Measurements from ENCODE around the gene IFT27.
A peak's percentile ranks its signal among the peaks of the same experiment; 100 is the strongest.

Gene IFT27

DNA sequence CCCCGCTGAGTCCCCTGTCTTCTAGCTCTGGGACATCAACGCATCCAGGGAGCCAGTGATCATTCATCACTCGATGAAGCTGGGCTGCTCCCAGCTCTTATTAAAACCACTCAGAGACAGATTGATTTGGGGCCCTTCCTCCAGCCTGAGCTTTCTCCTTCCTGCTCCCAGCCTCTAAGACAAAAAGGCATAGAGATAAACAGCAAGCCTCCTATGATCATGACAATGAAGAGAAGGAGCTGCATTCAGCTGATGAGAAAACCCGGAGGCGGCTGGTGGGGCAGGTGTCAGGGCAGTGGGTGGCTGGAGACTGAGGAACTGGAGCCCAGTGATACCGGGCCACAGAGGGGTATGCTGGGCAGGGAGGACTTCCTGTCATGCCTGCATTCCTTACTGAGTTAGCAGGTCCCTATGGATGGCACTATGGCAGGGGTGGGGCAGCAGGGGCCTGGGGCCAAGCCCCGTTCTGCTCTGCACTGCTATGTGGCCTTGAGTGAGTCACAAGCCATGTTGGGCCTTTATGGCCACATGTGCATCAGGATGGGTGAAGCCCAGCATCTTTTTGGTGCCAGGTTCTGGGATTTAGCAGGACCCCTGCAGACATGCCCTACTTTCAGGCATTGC lies 20.7 kb upstream of the IFT27 start:
- no peak for DNase-seq (ENCODE audit: low read depth)

DNA sequence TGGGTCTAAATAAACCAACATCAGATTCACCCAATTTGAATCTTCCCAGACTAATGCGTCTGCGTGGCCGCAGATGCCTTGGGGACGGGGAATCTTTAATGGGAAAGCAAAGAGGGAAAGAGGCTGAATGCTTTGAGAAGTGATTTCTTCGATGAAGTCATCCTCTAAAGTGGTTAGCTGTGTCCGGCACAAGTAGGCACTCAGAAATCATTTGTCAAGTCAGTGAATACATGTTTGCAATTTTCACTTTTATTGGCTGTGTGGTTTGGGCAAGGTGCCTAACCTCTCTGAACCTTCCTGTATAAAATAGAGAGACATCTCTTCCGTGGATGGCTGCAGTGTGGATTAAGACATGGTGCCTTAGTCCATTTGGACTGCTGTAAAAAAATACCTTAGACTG lies 19.7 kb upstream of the IFT27 start:
- no peak for DNase-seq (ENCODE audit: low read depth)

GRCh38 chr22:36790648-36791047 lies 14.7 kb upstream of the IFT27 start:
- no peak for DNase-seq (ENCODE audit: low read depth)

- DNase-seq (ENCODE audit: low read depth): no peak
Measured at GRCh38 chr22:36787204-36787988, 11.5 kb upstream of the IFT27 start.

DNA sequence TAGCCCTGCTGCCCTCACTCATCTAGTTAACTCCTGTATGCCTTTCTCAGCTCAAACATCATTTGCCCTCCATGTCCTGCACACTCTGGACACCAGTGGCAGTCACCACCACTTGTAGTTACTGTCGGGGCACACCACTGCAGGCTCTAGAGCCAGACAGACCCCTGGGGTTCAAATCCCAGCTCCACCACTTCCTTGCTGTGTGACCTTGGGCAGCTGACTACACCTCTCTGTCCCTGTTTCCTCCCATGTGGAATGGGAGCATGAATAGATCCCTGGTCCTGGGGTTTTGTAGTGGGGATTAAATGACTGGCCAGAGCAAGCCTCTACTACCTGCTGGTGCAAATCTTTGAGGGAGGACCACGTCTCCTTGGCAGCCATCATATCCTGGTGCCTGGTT lies 7.8 kb upstream of the IFT27 start:
- DNase-seq (ENCODE audit: low read depth): no peak

- peak; percentile 57 for DNase-seq (ENCODE audit: low read depth)
Measured at GRCh38 chr22:36781656-36782627, 6.0 kb upstream of the IFT27 start.

GRCh38 chr22:36778020-36778419 lies 2.1 kb upstream of the IFT27 start:
- no peak for DNase-seq (ENCODE audit: low read depth)

DNA sequence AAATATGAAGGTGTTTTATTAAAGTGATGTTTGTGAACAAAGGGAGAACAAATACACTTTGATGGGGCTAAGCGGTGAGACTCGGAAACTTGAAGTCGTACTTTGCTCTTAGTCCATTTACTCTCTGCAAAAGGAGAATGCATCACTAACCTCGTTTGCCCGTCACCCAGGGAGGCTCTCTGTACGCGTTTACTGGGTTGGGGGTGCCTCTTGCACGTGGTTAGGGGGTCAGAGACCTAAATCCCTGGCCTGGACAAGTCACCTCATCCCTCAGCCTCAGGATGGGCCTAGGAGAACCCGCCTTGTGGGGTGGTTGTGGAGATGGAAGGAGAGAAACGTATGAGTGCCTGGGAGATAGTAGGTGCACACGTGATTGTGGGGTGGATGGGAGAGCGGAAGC lies 803 bp upstream of the IFT27 start:
- DNase-seq (ENCODE audit: low read depth): no peak

DNA sequence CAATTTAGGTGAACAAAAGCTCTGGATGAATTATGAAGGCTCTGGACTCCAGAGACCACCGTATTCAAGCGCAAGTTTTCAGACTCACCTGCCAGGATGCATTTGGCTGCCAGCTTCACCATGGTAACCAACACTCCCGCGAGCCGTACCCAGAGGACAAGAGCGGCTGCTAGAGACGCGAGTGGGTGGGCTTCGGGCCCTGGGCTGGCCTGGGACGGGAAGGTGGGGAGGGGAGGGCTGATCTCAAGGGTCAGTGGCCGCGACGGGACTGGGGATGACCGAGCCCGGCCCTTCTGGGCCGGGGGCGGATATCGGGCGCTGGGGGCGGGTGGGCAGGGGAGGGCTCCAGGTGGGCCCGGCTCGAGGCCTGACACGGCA lies 344 bp downstream of the IFT27 start:
- peak; percentile 13 for DNase-seq (ENCODE audit: low read depth)

DNA sequence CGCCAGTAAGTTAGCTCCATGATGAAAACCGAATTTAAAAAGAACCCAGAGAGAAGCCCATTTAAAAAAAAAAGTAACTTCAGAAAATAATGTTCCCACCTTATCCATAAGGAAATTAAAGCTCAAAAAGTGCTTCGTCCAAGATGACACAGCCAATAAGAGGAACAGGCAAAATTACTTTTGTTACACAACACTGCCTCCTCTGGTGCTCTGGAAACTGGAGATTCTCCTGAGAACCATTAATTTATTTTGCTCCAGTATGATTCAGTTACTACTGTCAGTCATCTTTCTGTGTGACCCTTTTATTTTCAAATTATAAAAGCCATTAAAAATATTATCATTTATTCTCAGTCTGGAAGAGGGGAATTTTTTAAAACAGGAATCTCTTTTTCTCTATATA lies 2.0 kb downstream of the IFT27 start:
- DNase-seq (ENCODE audit: low read depth): no peak

DNA sequence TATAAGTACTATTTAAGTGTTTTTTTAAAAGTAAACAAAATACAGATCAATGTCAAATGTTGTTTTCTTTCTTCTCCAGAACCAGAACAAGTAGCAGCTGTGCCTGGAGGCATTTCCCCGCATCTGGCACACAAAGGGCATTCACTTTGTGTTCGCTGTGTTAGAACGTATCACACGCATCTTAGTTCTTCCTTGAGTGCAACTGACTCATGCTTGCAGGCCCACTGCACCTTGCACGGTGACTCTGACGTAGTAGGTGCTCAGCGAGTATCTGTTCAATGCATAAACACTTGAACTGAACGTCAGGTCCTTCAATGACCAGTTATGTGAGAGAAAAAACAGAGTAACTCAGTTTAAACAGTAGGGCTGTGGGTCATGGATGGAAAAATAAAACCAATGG lies 3.5 kb downstream of the IFT27 start:
- no peak for DNase-seq (ENCODE audit: low read depth)

GRCh38 chr22:36771356-36772063 lies 4.4 kb downstream of the IFT27 start:
- DNase-seq (ENCODE audit: low read depth): no peak

GRCh38 chr22:36770513-36771231 lies 5.2 kb downstream of the IFT27 start:
- no peak for DNase-seq (ENCODE audit: low read depth)

DNA sequence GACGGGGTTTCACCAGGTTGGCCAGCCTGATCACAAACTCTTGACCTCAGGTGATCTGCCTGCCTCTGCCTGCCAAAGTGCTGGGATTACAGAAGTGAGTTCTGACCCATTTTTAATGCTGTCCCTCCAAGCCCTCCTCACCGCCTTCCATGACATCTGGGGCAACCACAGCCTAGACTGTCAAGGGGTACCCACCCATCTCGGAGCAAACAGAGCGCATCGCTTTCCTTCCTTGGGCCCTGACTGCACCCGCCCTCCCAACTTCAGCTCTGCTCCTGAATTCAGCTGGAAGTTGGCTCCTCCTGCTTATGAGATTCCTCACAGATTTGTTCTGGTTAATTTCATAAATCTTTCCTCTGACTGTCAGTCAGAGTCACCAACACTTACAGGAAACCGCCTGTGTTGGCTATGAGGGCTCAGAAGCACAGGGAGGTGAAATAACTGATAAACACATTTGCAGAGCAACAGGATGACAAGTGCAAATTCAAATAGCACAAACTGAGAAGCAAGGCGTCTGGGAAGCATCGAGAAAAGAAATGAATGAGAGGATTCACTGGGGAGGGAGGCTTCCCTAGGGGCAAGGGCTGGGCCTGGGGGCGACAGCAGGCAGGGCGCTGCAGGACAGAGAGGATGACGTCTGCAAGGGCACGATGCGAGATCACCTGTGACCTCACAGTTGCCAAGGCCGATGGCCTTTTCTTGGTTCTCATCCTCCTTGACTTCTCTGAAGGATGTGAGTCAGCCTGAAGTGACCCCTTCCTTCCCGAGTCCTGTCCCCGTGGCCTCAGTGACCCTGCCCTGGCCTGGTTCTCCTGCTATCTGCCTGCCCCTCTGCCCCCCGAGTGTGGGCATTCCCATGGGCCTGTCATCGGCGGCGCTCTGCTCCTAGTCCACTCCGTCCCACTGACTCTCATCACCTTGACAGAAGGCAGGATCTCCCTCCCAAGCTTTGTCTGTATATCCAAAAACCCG lies 6.1 kb downstream of the IFT27 start:
- DNase-seq (ENCODE audit: low read depth): no peak

DNA sequence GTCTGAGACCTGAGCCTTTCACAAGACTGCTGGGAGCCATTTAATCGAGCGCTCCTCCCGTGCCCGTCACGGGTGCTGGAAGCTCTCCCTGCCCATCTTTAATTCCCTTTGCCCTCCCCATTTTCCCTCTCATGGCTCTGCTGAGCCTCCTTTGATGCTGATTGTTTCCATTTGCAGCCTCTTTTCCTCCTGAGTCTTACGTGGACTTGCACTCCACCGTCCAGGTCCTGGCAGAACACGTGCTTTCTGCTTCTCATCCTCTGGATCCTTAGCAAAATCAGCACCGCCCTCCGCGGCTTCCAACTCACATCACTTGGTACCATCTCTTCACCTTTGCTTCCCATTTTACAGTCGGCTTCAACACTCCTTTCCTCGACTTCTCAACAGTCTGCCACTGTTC lies 7.3 kb downstream of the IFT27 start:
- no peak for DNase-seq (ENCODE audit: low read depth)

DNA sequence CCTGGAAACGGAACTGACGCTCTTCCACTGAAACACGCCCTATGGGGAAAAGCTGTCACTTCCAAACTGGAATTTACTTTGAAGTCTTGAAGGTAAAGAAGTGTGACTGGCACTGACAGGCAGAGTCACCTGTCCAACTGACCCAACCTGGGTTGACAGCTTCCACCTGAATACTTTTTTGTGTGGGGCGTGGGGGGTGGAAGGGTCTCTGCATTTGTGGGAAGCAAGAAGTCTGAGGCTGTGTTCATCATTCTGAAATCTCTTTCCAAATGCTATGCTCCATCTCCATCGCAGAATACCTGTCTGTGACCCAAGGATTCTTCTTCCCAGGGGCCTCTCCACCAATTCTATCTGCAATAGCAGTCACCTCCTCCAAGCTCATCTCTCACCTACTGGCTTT lies 7.8 kb downstream of the IFT27 start:
- DNase-seq (ENCODE audit: low read depth): no peak

- DNase-seq (ENCODE audit: low read depth): no peak
Measured at GRCh38 chr22:36767035-36767775, 8.7 kb downstream of the IFT27 start.

- no peak for DNase-seq (ENCODE audit: low read depth)
Measured at GRCh38 chr22:36765943-36766450, 9.9 kb downstream of the IFT27 start.
